GM23338 (cell line): ENCODE data around the gene FBN3. TPM values are rescaled to one million over a fixed set of nuclear protein-coding genes. Genes with fewer than 3 reads are reported as not detected.

Source experiments
- ATAC-seq: fragments of 200-7000 bp; cut with Tn5 transposase; 3 replicates; pipeline ENCODE4 v1.9.1; 2020
- DNase-seq: peaks from one replicate; pipeline ENCODE4 v3.0.0-alpha.2; 2015; ENCODE audit warnings: low spot score
- H2AFZ ChIP-seq: fragments of 200-600 bp; sonication (generic); 2 replicates; pipeline ENCODE4 v1.8.0; 2016; ENCODE audit warnings: antibody characterized with exemption, mild to moderate bottlenecking, moderate library complexity
- H3F3A ChIP-seq: fragments of 200-600 bp; sonication (generic); replicated peaks from 2 replicates; pipeline ENCODE4 v1.8.0; 2017; ENCODE audit warnings: antibody characterized with exemption, mixed run types, low read depth
- H3K27ac ChIP-seq: fragments of 200-600 bp; sonication (generic); 2 replicates; pipeline ENCODE4 v1.6.1; 2016; ENCODE audit warnings: low read depth
- H3K27me3 ChIP-seq: fragments of 200-600 bp; sonication (generic); 2 replicates; pipeline ENCODE4 v1.8.0; 2016; ENCODE audit warnings: mild to moderate bottlenecking, mixed run types, moderate library complexity; ENCODE audit not compliant: insufficient read depth
- H3K36me3 ChIP-seq: fragments of 200-600 bp; sonication (generic); 2 replicates; pipeline ENCODE4 v1.8.0; 2016; ENCODE audit warnings: mild to moderate bottlenecking; ENCODE audit not compliant: insufficient read depth
- H3K4me1 ChIP-seq: fragments of 200-600 bp; sonication (generic); 2 replicates; pipeline ENCODE4 v1.8.0; 2016; ENCODE audit warnings: mild to moderate bottlenecking, moderate library complexity; ENCODE audit not compliant: insufficient read depth
- H3K4me2 ChIP-seq: fragments of 200-600 bp; sonication (generic); 2 replicates; pipeline ENCODE4 v1.7.1; 2017; ENCODE audit warnings: mixed run types
- H3K4me3 ChIP-seq: fragments of 200-600 bp; sonication (generic); 2 replicates; pipeline ENCODE4 v1.6.1; 2016; ENCODE audit warnings: mixed run types
- H3K79me2 ChIP-seq: fragments of 200-600 bp; sonication (generic); replicated peaks from 2 replicates; pipeline ENCODE4 v1.8.0; 2017; ENCODE audit warnings: mild to moderate bottlenecking; ENCODE audit not compliant: insufficient read depth
- H3K9me2 ChIP-seq: fragments of 200-600 bp; sonication (generic); 2 replicates; pipeline ENCODE4 v1.8.0; 2017; ENCODE audit not compliant: insufficient read depth
- H4K20me1 ChIP-seq: fragments of 200-600 bp; sonication (generic); replicated peaks from 2 replicates; pipeline ENCODE4 v1.8.0; 2017; ENCODE audit warnings: mild to moderate bottlenecking; ENCODE audit not compliant: insufficient read depth
- H3K27ac Mint-ChIP-seq: 2 replicates; pipeline ENCODE4 v1.8.0; 2020; ENCODE audit warnings: inconsistent platforms, mild to moderate bottlenecking, moderate library complexity, mixed read lengths
- H3K27me3 Mint-ChIP-seq: 3 replicates; pipeline ENCODE4 v1.8.0; 2022; ENCODE audit warnings: low read depth, mild to moderate bottlenecking, moderate library complexity, mixed read lengths, inconsistent platforms; ENCODE audit not compliant: insufficient read depth, poor library complexity
- H3K36me3 Mint-ChIP-seq: 3 replicates; pipeline ENCODE4 v1.8.0; 2021; ENCODE audit warnings: low read depth, mild to moderate bottlenecking, inconsistent platforms, moderate library complexity, mixed read lengths
- H3K4me1 Mint-ChIP-seq: 3 replicates; pipeline ENCODE4 v1.8.0; 2020; ENCODE audit warnings: mild to moderate bottlenecking, inconsistent platforms, mixed read lengths
- H3K4me3 Mint-ChIP-seq: 3 replicates; pipeline ENCODE4 v1.8.0; 2021; ENCODE audit warnings: moderate library complexity, mild to moderate bottlenecking, inconsistent platforms, mixed read lengths
- H3K9me3 Mint-ChIP-seq: 3 replicates; pipeline ENCODE4 v1.8.0; 2020; ENCODE audit warnings: moderate library complexity, mild to moderate bottlenecking, inconsistent platforms, mixed read lengths
- CREB1 ChIP-seq: fragments of 250-450 bp; sonication (Bioruptor Pico); IDR thresholded peaks from 2 replicates; pipeline ENCODE4 v1.5.0; 2020; ENCODE audit warnings: low read depth, mild to moderate bottlenecking, moderate library complexity
- POLR2AphosphoS5 ChIP-seq: IDR thresholded peaks from 2 replicates; pipeline ENCODE4 v1.6.1; 2016; ENCODE audit warnings: antibody characterized with exemption, low read depth
- ZNF331 ChIP-seq: fragments of 250-450 bp; sonication (Bioruptor Pico); IDR thresholded peaks from 2 replicates; pipeline ENCODE4 v1.5.0; 2020; ENCODE audit warnings: low read depth, mild to moderate bottlenecking, moderate library complexity
- polyA plus RNA-seq: library from polyadenylated mRNA; unstranded; fragments of >200 nt; fragmentation: Nextera tagmentation; extraction: Ambion mirVana; gene quantifications from 2 replicates; pipeline ENCODE4 v1.2.1, GENCODE V29; 2016
- total RNA-seq: library from RNA; depleted of rRNA; stranded (reverse); fragments of >200 nt; shearing (Covaris generic); gene quantifications from 2 replicates; pipeline ENCODE4 v1.2.3, GENCODE V29; 2014
- TF ChIP-seq, protein P1 (sequence below): fragments of 250-450 bp; sonication (Bioruptor Pico); IDR thresholded peaks from 2 replicates; pipeline ENCODE4 v1.5.0; 2020; ENCODE audit warnings: mild to moderate bottlenecking, moderate library complexity

FBN3 gene
- total and polyA plus RNA-seq, 2 experiments from 2014 or later = 8.5 to 54.5 TPM

GRCh38 chr19:8052464-8052859, 96.9 kb downstream of the FBN3 start, which contains the start of gene CCL25 (continued):
- TF ChIP-seq, protein P1, sequence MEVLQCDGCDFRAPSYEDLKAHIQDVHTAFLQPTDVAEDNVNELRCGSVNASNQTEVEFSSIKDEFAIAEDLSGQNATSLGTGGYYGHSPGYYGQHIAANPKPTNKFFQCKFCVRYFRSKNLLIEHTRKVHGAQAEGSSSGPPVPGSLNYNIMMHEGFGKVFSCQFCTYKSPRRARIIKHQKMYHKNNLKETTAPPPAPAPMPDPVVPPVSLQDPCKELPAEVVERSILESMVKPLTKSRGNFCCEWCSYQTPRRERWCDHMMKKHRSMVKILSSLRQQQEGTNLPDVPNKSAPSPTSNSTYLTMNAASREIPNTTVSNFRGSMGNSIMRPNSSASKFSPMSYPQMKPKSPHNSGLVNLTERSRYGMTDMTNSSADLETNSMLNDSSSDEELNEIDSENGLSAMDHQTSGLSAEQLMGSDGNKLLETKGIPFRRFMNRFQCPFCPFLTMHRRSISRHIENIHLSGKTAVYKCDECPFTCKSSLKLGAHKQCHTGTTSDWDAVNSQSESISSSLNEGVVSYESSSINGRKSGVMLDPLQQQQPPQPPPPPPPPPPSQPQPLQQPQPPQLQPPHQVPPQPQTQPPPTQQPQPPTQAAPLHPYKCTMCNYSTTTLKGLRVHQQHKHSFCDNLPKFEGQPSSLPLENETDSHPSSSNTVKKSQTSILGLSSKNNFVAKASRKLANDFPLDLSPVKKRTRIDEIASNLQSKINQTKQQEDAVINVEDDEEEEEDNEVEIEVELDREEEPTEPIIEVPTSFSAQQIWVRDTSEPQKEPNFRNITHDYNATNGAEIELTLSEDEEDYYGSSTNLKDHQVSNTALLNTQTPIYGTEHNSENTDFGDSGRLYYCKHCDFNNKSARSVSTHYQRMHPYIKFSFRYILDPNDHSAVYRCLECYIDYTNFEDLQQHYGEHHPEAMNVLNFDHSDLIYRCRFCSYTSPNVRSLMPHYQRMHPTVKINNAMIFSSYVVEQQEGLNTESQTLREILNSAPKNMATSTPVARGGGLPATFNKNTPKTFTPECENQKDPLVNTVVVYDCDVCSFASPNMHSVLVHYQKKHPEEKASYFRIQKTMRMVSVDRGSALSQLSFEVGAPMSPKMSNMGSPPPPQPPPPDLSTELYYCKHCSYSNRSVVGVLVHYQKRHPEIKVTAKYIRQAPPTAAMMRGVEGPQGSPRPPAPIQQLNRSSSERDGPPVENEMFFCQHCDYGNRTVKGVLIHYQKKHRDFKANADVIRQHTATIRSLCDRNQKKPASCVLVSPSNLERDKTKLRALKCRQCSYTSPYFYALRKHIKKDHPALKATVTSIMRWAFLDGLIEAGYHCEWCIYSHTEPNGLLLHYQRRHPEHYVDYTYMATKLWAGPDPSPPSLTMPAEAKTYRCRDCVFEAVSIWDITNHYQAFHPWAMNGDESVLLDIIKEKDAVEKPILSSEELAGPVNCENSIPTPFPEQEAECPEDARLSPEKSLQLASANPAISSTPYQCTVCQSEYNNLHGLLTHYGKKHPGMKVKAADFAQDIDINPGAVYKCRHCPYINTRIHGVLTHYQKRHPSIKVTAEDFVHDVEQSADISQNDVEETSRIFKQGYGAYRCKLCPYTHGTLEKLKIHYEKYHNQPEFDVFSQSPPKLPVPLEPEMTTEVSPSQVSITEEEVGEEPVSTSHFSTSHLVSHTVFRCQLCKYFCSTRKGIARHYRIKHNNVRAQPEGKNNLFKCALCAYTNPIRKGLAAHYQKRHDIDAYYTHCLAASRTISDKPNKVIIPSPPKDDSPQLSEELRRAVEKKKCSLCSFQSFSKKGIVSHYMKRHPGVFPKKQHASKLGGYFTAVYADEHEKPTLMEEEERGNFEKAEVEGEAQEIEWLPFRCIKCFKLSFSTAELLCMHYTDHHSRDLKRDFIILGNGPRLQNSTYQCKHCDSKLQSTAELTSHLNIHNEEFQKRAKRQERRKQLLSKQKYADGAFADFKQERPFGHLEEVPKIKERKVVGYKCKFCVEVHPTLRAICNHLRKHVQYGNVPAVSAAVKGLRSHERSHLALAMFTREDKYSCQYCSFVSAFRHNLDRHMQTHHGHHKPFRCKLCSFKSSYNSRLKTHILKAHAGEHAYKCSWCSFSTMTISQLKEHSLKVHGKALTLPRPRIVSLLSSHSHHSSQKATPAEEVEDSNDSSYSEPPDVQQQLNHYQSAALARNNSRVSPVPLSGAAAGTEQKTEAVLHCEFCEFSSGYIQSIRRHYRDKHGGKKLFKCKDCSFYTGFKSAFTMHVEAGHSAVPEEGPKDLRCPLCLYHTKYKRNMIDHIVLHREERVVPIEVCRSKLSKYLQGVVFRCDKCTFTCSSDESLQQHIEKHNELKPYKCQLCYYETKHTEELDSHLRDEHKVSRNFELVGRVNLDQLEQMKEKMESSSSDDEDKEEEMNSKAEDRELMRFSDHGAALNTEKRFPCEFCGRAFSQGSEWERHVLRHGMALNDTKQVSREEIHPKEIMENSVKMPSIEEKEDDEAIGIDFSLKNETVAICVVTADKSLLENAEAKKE (CRISPR knock-in tag) = no peak
- TF ChIP-seq ZNF331 (CRISPR knock-in tag) (no peak), POLR2AphosphoS5 (no peak)

- Mint-ChIP-seq H3K36me3 (no peaks in the 10 kb centered on the region), H3K4me3 (peak overlapping the region; percentile 69), H3K27me3 (peaks cover 30% of the 10 kb centered on the region), H3K4me1 (peaks cover 18% of the 10 kb centered on the region), H3K27ac (no peak overlapping the region), H3K9me3 (no peaks in the 10 kb centered on the region)
- H3K27me3 ChIP-seq = peaks cover 5% of the 10 kb centered on the region; the same call in 1 of the 2 replicates
- H3K36me3 ChIP-seq = no peaks in the 10 kb centered on the region
- peak overlapping the region; percentile 99 for H2AFZ ChIP-seq
- TF ChIP-seq POLR2AphosphoS5 = peak; percentile 94
- no peak for TF ChIP-seq CREB1 (CRISPR knock-in tag)
- H3K4me1 ChIP-seq = peaks cover 8% of the 10 kb centered on the region
- no peaks in the 10 kb centered on the region for H3K79me2 ChIP-seq
- H3K27ac ChIP-seq = peak overlapping the region; percentile 8; the same call in 1 of the 2 replicates
- peak; percentile 100 for DNase-seq
- peak; percentile 84 for ATAC-seq
- peak overlapping the region; percentile 79 for H3K4me3 ChIP-seq
- H4K20me1 ChIP-seq = no peaks in the 10 kb centered on the region
- H3K9me2 ChIP-seq = no peaks in the 10 kb centered on the region
- H3F3A ChIP-seq = 0 out of 2 replicates have a peak, but pooled peaks cover 3% of the 10 kb centered on the region
- peak overlapping the region; percentile 91 for H3K4me2 ChIP-seq
These were observed 98.9 kb downstream of the FBN3 start for GRCh38 chr19:8050274-8051096.
